ENCODE measurements around the gene ASB1.

ASB1 gene

GRCh38 chr2:238413368-238413767 lies 13.4 kb upstream of the ASB1 start:
- Histone ChIP-seq H3K4me3 (replicated peaks; ENCODE audit: insufficient read depth, low read length) (no peak overlapping the region), H3K27me3 (ENCODE audit: insufficient read depth, poor library complexity, severe bottlenecking) (no peaks in the 10 kb centered on the region), H3K27ac (replicated peaks) (no peak overlapping the region)
- no peak for TF ChIP-seq SPI1 (IDR thresholded peaks at IDR 0.05; ENCODE audit: borderline replicate concordance, low read depth)
- TF ChIP-seq CTCF (IDR thresholded peaks at IDR 0.05; ENCODE audit: insufficient read depth, low read length), result no peak
- no peak for TF ChIP-seq GABPA (IDR thresholded peaks at IDR 0.05; ENCODE audit: low read depth)
- no peak for TF ChIP-seq POLR2AphosphoS5 (IDR thresholded peaks at IDR 0.05; ENCODE audit: low read depth)
- no peak for TF ChIP-seq REST (IDR thresholded peaks at IDR 0.05; ENCODE audit: insufficient replicate concordance, low read depth)
- DNase-seq (ENCODE audit: low read depth in 1 of 2, low spot score in 1 of 2), result no peak

GRCh38 chr2:238415036-238415764 lies 11.5 kb upstream of the ASB1 start:
- Histone ChIP-seq H3K27ac (replicated peaks) (no peak overlapping the region), H3K4me3 (replicated peaks; ENCODE audit: insufficient read depth, low read length) (no peak overlapping the region), H3K27me3 (ENCODE audit: insufficient read depth, poor library complexity, severe bottlenecking) (no peaks in the 10 kb centered on the region)
- TF ChIP-seq REST (IDR thresholded peaks at IDR 0.05; ENCODE audit: insufficient replicate concordance, low read depth), result no peak
- TF ChIP-seq SPI1 (IDR thresholded peaks at IDR 0.05; ENCODE audit: borderline replicate concordance, low read depth), result no peak
- TF ChIP-seq GABPA (IDR thresholded peaks at IDR 0.05; ENCODE audit: low read depth), result no peak
- no peak for TF ChIP-seq CTCF (IDR thresholded peaks at IDR 0.05; ENCODE audit: insufficient read depth, low read length)
- TF ChIP-seq POLR2AphosphoS5 (IDR thresholded peaks at IDR 0.05; ENCODE audit: low read depth), result no peak
- DNase-seq (ENCODE audit: low read depth in 1 of 2, low spot score in 1 of 2), result no peak

GRCh38 chr2:238415893-238416292 lies 10.8 kb upstream of the ASB1 start:
- TF ChIP-seq GABPA (IDR thresholded peaks at IDR 0.05; ENCODE audit: low read depth) (no peak), POLR2AphosphoS5 (IDR thresholded peaks at IDR 0.05; ENCODE audit: low read depth) (no peak), CTCF (IDR thresholded peaks at IDR 0.05; ENCODE audit: insufficient read depth, low read length) (no peak), SPI1 (IDR thresholded peaks at IDR 0.05; ENCODE audit: borderline replicate concordance, low read depth) (no peak), REST (IDR thresholded peaks at IDR 0.05; ENCODE audit: insufficient replicate concordance, low read depth) (no peak)
- no peak overlapping the region for H3K27ac ChIP-seq (replicated peaks)
- no peak for DNase-seq (ENCODE audit: low read depth in 1 of 2, low spot score in 1 of 2)
- H3K27me3 ChIP-seq (ENCODE audit: insufficient read depth, poor library complexity, severe bottlenecking), result no peaks in the 10 kb centered on the region
- no peak overlapping the region for H3K4me3 ChIP-seq (replicated peaks; ENCODE audit: insufficient read depth, low read length)

Data from HL-60 (cell line).